ENCODE results near the gene FECH.
A peak's percentile ranks its signal among the peaks of the same experiment; 100 is the strongest.
"Not testable (repeated sequence)": the region's sequence is repeated elsewhere in the genome, so short reads cannot be mapped to it uniquely, and the experiment has no call there.

FECH gene, protein sequence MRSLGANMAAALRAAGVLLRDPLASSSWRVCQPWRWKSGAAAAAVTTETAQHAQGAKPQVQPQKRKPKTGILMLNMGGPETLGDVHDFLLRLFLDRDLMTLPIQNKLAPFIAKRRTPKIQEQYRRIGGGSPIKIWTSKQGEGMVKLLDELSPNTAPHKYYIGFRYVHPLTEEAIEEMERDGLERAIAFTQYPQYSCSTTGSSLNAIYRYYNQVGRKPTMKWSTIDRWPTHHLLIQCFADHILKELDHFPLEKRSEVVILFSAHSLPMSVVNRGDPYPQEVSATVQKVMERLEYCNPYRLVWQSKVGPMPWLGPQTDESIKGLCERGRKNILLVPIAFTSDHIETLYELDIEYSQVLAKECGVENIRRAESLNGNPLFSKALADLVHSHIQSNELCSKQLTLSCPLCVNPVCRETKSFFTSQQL

DNA sequence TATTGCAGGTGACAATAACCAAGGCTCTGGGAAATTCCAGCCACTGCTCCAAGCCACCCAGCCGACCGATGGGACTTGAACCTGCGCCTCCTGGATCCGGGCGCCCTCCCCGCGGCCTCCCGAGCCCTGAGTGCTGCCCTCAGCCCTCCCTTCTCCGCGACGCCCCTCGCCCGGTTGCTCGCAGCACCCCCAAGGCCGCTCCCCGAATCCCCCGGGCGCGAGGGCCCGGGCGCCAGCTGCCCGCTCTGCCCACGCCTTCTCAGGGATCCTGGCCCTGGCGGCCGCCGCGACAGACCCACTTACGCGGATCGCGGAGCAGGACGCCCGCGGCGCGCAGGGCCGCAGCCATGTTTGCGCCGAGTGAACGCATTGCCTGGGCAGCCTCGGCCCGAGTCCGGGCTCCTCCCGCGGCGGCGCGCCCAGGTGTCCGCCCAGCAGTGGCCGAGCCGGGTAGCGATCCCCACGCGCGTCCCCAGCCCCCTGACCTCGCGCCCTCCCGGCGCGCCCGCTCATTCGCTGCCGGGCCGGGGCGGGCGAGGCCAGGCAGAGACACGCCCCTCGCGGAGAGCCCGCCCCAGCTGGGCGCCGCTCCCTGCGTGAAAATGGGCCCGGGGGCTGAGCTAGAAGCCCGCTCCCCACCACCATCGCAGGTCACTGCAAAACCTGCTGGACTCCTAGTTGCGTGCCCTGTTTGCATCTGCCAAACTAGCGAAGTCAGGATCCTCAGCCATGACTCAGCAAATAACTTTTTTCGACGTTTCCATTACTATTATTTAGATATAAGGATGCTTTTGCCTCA, at the start of gene FECH:
Gene FECH, minus strand, starts transcription at position 452 of the 799 bp plus-strand sequence. Its CDS starts 82 bp downstream, at position 370.
- peak; percentile 82 for DNase-seq (ENCODE audit: low read depth, low spot score)

DNA sequence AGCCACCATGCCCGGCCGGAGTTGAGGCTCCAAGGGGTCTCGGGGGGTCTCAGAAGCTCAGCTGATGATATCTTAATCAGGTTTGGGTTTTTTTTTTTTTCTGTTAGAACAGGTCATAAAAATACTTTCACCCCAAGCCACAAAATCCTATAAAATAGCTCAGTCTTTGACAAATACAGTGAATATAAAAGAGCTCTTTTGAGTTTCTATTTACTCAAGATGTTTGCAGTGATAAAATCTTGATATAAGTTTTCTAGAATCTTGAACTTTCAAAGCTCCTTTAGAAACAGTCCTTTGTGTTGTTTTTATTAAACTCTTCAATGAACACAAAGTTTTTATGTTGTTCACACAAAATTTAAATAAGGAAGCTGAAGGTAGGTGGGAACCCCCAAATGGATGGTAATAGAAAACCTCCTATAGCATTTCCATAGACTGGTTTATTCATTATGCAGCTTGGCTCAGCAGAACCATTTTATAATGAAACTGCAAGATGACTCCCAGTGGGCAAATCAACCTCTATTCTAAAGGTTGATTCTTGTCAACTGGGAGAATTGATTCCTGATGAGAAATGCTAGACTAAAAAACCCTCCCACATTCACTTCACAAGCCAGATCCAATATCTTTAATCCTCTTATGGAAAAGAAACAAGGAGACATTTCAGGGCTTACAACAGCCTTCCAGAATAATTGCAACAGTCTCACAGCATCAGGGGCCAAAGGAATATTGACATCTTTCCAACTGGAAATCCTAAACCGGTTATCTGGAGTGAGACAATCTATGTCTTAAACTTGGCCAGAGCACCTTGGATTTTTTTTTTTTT, 48.7 kb upstream of the FECH start:
- no peak for DNase-seq (ENCODE audit: low read depth, low spot score)

DNA sequence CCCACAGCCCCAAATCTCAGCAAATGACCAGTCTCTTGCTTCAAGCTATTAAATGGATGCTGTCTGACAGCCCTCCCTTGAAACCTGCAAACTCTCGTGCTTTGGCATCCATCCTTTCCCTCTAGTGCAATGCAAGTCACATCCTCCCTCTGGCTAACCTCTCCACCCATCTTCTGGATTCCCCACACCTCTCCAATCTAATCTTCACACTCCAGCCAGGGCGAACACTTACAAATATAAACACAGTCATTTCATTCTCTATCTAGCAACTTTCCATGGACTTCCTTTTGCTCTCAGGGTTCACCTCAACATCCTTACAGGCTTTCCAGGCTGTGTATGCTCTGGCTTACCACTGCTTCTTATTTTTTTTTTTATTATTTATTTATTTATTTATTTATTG, 45.2 kb upstream of the FECH start:
- DNase-seq (ENCODE audit: low read depth, low spot score), result no peak

DNA sequence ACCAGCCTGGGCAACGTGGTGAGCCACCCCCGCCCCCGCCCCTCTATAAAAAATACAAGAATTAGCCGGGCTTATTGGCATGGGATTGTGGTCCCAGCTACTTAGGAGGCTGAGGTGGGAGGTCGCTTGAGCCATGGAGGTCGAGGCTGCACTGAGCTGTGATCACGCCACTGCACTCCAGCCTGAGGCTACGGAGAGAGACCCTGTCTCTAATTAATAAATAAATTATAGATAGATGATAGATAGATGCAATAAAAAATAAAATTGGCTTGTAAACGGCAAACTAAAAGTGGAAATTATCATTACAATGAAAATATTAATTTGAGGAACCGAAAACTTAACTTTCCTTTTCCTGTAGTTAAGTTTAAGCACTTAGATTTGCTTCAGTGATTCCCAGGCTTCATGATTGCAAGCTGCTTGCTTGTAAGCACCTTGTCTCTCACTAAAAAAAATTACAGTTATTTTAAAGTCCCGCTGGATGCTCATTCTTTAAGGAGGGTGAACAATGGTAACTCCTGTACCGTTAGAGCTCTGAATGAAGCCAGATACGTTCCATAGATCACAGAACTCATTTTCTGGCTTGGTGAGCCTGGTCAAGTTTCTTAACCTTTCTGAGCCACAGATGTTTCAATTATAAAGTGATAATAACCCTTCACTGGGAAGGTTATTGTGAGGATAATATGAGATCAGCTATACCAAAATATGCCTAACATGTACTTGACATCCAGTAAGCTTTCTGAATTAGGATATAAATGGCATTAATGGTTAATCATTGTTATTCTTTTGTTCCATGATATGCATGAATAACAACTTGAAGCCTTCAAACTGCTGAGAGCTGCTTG, 44.5 kb upstream of the FECH start:
- DNase-seq (ENCODE audit: low read depth, low spot score), result no peak

DNA sequence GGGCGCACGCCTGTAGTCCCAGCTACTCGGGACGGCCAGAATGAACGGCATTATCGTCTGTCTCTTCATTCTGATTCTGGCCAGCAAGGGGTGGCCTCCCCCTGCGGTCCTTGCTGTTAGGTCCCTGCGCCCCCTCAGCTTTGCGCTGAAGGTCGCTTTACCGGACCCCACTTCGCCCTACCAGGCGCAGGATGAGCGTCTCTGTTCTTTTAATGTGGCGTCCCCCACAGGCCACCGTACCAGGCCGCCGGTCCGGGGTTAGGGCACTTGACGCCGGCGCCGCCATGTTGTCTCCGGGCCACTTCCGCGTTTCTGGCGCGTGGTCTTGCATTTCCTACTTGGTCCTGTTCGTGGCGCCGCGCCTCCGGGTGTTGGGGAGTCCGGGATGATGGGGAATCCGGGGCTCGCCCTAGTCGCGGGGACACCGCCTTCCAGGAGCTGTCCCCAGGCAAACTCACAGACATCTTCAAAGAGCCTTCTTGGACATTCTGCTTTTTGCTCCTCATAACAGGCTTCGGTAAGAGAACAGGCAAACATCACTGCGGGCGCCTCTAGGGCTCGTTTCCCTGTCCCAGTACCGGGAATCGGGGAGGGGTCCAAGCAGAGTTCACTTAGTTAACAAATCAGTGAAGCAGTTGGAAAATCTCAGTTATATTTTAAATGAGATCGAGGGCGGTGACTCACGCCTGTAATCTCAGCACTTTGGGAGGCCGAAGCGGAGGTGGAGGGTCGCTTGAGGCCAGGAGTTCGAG, 43.7 kb upstream of the FECH start:
- peak; percentile 97 for DNase-seq (ENCODE audit: low read depth, low spot score)

DNA sequence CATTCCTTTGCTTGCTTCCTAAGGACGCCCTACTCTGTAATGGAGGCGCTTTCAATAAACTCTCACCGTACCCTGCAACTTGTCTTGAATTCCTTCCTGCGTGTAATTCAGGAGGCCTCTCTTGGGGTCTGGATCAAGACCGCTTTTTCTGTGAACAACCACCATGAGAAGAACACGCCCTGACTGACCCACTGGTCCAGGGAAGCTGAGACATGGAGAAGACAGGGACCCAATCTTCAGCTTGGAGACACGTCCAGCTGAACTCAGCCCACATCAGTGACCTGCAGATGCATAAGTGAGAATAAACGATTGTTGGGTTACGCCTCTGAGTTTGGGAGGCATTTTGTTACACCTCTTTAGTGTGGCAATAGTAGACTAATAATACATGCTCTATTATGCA, 42.9 kb upstream of the FECH start:
- DNase-seq (ENCODE audit: low read depth, low spot score), result no peak

DNA sequence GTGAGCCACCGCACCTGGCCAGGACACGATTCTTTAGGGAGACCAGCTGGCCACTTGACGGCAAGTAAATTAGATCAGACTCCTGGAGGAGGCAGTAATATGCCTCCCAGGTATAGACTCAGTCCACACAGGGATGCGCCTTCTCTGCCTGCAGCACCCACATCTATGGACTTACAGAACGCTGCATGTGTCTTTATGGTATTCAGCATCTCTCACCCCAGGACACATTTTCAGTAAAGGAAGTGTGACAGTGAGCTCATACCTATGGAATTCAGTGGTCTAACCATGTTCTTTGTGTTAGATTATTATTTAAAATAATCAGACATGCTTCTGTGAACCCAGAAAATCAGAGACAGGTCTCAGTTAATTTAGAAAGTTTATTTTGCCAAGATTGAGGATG, 41.0 kb upstream of the FECH start:
- DNase-seq (ENCODE audit: low read depth, low spot score), result no peak

DNA sequence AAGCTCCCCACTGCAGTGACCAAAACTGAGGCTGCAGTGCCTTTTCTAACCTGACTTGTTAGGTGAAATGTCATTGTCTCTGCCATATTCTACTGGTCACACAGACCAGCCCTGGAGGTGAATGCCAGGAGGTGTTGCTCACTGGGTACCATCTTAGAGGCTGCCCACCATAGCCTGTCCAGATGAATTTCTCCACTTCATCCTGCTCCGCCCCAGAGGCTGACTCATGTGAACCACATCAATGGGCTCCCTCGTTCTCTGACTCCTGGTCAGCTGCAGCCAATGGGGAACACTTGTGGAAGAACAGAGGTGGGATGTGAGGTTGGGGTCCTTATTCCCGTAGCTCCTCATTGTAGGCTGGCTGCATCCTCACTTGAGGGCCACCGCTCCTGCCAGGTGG, 38.5 kb upstream of the FECH start:
- DNase-seq (ENCODE audit: low read depth, low spot score), result no peak

DNA sequence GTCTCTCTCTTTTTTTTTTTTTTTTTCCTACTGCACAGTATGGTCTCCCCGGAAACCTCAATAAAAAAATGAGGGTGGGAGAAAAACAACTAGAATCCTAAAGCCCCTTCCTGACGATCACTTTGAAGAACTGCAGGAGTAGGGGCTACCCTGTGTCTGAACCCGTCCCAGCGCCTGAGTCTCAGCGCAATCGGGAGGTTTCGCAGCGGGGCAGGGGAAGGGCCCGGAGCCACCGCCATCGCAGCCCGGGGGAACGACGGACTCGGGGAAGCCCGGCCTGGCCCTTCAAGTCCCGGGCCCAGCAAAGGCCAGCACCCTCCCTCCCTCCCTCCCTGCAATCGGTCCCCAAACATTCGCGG, 34.7 kb upstream of the FECH start:
- no peak for DNase-seq (ENCODE audit: low read depth, low spot score)

DNA sequence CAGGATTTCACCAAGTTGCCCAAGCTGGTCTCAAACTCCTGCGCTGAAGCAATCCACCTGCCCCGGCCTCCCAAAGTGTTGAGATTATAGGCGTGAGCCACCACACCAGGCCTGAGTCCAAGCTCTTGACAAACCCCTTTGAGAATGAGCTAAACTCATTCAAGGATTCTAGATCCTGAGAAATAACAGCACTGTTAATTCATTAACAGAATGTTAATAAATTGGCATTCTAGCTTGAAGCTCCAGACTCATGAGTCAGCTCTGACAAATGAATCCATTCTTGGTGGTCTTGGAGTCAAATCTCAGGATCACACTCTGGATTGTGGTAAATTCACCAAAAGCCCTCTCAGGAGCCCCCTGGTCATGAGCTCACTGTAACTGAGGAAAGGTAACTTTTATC, 33.4 kb upstream of the FECH start:
- DNase-seq (ENCODE audit: low read depth, low spot score), result no peak

DNA sequence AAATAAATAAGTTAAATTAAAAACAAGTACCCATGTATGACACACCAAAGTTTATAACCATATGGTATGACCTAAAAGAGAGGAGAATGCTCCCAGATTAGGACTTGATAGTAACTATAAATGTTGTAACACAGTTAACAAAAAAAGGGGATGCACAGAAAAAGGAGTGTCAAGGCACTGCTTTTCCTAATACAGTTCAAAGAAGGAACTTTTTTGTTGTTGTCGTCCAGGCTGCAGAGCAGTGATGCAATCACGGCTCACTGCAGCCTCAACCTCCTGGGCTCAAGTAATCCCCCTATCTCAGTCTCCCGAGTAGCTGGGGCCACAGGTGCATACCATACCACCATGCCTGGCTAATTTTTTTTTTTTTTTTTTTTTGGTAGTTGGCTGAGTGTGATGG, 32.4 kb upstream of the FECH start:
- no peak for DNase-seq (ENCODE audit: low read depth, low spot score)

DNA sequence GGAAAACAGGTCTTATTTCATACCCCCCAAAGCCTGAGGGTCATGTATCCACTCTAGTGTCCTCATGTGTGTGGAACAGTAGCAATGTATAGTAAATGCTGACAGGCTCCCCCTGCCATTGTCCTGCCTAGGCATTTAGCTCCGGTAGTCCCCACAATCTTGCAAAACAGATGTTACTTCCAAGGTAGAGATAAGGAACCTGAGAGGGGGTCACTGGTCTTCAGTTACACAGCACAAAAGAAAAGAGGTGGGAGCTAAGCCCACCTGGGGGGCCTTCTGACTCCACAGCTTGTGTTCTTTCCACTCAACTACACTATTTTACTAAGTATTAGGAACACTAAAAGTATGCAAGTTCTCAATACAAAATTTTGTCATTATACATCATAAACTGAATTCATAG, 17.4 kb upstream of the FECH start:
- no peak for DNase-seq (ENCODE audit: low read depth, low spot score)

DNA sequence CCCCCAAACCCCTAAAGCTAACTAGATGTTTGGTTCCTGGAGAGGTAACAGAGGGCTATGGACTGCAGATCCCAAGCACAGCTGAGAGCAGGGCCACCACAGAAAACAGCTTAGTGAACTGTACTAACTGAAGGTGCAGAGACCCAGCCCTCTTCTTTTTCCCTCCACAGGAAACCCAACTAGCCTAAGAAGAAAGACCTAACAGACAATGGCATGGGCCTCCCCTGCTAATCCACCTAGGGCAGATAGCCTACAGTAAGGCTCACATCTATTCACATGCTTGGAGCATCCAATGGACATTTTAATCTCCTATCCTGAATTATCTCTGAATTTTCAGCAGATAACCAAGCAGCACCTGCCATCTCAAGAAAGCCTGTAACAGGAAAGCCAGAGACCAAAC, 8.8 kb upstream of the FECH start:
- no peak for DNase-seq (ENCODE audit: low read depth, low spot score)

DNA sequence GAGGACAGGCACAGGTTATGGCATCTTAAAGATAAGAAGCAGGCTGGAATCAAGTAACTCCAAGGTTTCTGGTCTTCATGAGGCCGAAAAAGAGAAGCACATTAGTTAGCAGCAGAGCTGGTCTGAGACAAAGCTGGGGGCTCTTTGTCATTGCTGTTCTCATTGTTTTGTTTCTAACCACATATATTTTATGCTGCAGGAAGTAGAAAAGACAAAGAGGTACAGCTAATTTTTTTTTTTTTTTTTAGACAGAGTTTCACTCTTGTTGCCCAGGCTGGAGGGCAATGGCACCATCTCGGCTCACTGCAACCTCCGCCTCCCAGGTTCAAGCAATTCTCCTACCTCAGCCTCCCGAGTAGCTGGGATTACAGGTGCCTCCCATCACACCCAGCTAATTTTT, 6.2 kb upstream of the FECH start:
- DNase-seq (ENCODE audit: low read depth, low spot score), result not testable (repeated sequence)

DNA sequence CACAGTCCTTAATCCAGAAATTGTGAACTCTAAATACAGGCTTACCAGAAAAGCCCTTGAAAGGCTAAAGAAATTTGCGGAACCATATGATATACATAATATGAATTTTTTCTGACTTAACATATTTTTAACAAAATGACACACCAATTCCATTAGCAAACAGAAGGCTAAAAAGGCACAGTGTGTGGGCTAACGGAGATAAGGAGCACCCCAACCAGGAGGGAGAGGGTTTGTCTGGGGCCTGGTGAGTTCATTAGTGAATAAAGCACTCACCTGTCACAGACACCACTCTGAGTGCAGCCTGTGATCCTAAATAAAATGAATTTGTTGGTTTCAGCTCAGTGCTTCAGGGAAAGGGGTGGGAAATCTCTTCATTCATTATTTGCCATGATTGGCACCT, 2.7 kb upstream of the FECH start:
- no peak for DNase-seq (ENCODE audit: low read depth, low spot score)

DNA sequence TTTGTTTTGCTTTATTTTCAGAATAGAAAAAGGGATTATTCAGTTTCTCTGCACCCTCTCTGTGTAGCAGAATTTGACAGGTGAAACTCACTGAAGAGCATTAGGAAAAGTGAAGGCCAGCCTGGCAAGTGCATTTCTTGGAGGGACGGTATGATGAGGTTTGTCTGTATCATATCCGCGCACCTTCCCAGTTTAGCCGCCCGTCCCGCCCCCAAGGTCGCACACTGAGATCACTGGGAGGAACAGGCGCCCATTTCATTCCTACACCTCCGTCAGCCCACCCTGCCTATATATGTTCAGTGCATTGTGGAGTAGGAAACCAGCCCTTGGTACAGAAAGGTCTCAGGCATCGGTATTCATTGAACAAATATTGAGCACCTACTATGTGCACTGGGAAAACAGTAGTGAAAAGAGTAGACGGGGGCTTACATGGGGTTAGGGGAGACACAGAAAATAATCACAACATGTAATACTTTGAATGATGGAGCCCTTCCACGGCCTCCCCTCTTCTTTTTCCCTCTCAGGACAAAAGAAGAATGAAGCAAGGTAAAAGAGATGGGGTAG, 678 bp upstream of the FECH start:
- no peak for DNase-seq (ENCODE audit: low read depth, low spot score)

DNA sequence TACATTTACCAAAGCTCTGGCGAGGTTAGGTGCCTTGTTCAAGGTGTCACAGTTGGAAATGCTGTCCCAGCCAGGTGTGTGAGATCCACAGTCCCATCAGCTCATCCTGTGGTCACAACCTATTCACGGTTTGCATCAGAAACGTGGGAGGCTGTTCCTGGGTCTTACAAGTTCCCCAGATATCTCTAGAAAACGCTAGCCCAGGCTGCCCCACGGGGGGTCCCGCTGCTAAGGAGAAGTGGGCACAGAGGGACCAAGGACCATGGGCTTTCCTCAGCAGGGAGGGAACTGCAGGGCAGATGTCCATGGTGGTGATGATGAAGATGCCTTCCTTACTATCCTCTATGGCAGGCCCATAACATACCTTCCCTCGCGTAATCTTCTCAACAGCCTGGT, 649 bp downstream of the FECH start:
- peak; percentile 10 for DNase-seq (ENCODE audit: low read depth, low spot score)

DNA sequence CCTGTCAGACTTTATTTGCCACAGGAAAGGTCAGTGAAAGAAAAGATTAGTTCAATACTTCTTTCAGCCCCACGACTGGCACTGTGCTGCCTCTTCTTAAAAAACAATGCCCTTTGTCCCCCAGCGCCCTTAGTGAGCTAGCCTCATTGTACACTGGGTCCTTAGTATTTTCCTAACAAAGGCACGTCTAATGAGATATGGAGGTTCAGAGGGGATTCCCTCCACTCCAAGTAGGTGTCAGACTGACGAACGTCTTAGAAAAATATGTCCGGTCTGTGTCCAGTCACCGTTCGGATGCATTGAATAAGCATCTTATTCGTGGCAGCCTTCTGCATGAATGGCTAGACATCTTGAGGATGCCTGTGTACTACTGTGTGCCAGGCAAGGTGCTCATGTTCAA, 1.1 kb downstream of the FECH start:
- DNase-seq (ENCODE audit: low read depth, low spot score), result no peak

DNA sequence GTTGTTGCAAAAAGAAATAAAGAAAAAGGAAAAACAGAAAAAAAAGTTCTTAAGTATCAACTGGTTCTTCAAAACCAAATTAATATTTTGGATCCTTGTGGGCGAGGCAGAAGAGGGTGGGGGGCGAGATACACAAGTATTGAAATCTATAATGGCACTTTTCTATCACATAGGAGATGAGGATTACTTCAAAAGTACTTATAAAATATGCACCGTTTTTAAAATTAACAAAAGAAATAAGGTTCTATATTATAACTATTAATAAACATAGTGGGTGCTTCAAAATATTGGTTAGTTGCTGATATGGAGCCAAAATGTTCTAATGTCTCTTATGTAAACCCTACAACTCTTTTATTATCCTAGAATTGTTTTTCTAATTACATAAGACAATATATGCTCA, 2.1 kb downstream of the FECH start:
- DNase-seq (ENCODE audit: low read depth, low spot score), result no peak

DNA sequence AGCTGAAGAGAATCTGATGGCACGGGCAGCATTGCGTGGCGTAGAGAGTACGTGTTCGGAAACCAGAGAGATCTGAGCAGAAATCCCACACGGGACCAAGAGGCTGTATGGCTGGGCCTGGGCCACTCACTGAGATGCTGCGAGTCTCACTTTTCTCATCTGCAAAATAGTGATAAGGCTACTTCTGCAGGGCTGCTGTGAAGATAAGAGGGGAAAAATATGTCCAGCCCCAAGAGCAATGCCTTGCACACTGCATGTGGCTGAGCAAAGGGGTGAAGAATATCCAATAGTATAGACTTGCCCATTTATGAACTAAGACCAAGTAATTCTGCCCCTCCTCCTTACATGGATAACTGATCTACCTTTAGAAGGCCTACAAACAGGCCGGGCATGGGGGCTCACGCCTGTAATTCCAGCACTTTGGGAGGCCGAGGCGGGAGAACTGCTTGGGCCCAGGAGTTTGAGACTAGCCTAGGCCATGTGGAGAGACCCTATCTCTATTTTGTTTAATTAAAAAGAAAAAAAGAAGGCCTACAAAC, 3.1 kb downstream of the FECH start:
- no peak for DNase-seq (ENCODE audit: low read depth, low spot score)
